Activated CD4-positive, alpha-beta memory T cell treated with anti-CD3 and anti-CD28 coated beads, Interleukin-2, amount 10 ng/mL, durations not matched to agents 7 days and 5 days (primary cell): Measurements from ENCODE around the gene ANAPC2. TPM values are rescaled to one million over a fixed set of nuclear protein-coding genes. Genes with fewer than 3 reads are reported as not detected.

Experiments used
- CTCF ChIA-PET: fragments of 350-600 bp; sonication (Branson Sonifier 250); formaldehyde crosslinking; loops from one replicate; lab custom pipeline; 2021; ENCODE audit warnings: antibody characterized with exemption, inconsistent platforms; lab: Charles Lee
- POLR2A ChIA-PET: fragments of 350-600 bp; sonication (Branson Sonifier 250); formaldehyde crosslinking; loops from one replicate; lab custom pipeline; 2021; ENCODE audit warnings: antibody characterized with exemption; lab: Charles Lee
- DNase-seq: peaks from one replicate; pipeline ENCODE4 v3.0.0-alpha.2; 2020
- H3K27ac Mint-ChIP-seq: one replicate; pipeline ENCODE4 v1.8.0; 2021; ENCODE audit warnings: mild to moderate bottlenecking, mixed read lengths
- H3K27me3 Mint-ChIP-seq: one replicate; pipeline ENCODE4 v1.8.0; 2021; ENCODE audit warnings: mixed read lengths
- H3K36me3 Mint-ChIP-seq: one replicate; pipeline ENCODE4 v1.8.0; 2021; ENCODE audit warnings: low read depth, mixed read lengths
- H3K4me1 Mint-ChIP-seq: one replicate; pipeline ENCODE4 v1.8.0; 2021; ENCODE audit warnings: mixed read lengths
- H3K4me3 Mint-ChIP-seq: one replicate; pipeline ENCODE4 v1.8.0; 2021; ENCODE audit warnings: mild to moderate bottlenecking, mixed read lengths
- H3K9me3 Mint-ChIP-seq: one replicate; pipeline ENCODE4 v1.8.0; 2021; ENCODE audit warnings: mixed read lengths
- total RNA-seq, 2 experiments: library from RNA; stranded (reverse); gene quantifications; one replicate each; pipeline ENCODE4 v1.2.3, GENCODE V29; 2021

Gene ANAPC2
- total RNA-seq, 2 experiments from 2014 or later, result 53.3 to 57.8 TPM

DNA sequence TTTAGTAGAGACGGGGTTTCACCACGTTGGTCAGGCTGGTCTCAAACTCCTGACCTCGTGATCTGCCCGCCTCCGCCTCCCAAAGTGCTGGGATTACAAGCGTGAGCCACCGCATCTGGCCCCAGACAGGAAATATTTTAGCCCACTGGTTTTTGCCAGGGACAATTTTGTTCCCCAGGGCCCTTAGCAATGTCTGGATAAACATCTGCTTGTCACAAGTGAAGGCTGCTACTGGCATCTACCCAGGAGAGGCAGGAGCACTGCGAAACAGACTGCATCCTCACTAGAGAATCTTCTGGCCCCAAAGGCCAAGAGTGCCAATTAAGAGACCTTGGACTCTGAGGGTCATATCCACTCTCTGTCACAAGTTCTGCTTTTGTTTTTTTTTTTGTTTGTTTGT is 14.6 kb upstream of the ANAPC2 start:
- Mint-ChIP-seq H3K4me3 (no peak overlapping the region), H3K9me3 (no peaks in the 10 kb centered on the region), H3K36me3 (peaks cover 18% of the 10 kb centered on the region), H3K4me1 (peaks cover 56% of the 10 kb centered on the region), H3K27me3 (no peaks in the 10 kb centered on the region), H3K27ac (no peak overlapping the region)
- CTCF ChIA-PET, result interaction anchor here (1.2 to 2.6 kb wide), 2 partner anchors 14 to 20 kb away, joined by 6 to 8 read pairs; partner anchors contain the start of genes RNF208 and SSNA1
- DNase-seq, result no peak
- POLR2A ChIA-PET, result interaction anchor here (1.0 to 3.0 kb wide), 3 partner anchors 8 to 38 kb away, joined by 3 to 25 read pairs (median 5); partner anchors contain the start of genes ANAPC2, SSNA1 and TUBB4B

- Mint-ChIP-seq H3K36me3 (peaks cover 3% of the 10 kb centered on the region), H3K4me3 (peak overlapping the region; percentile 78), H3K4me1 (peaks cover 43% of the 10 kb centered on the region), H3K27me3 (no peaks in the 10 kb centered on the region), H3K27ac (peak overlapping the region; percentile 70), H3K9me3 (no peaks in the 10 kb centered on the region)
- ChIA-PET POLR2A (interaction anchor here (0.7 to 3.0 kb wide), 17 partner anchors 8 to 474 kb away, joined by 3 to 29 read pairs (median 5); partner anchors contain the start of genes ANAPC2, CYSRT1, MAN1B1 and RABL6), CTCF (interaction anchor here (0.8 to 1.4 kb wide), 7 partner anchors 13 to 106 kb away, joined by 4 to 12 read pairs (median 4); partner anchors contain the start of genes ANAPC2, RNF208, RNF224 and SSNA1)
- DNase-seq, result no peak
Observed at GRCh38 chr9:137201205-137201868, 13.0 kb upstream of the ANAPC2 start.

- Mint-ChIP-seq H3K4me1 (peaks cover 35% of the 10 kb centered on the region), H3K27me3 (no peaks in the 10 kb centered on the region), H3K27ac (peak within 1 kb of the TSS; percentile 70), H3K9me3 (no peaks in the 10 kb centered on the region), H3K4me3 (peak within 1 kb of the TSS; percentile 78), H3K36me3 (no peaks in the 10 kb centered on the region)
- CTCF ChIA-PET, result interaction anchor here (0.6 to 1.4 kb wide), 9 partner anchors 12 to 114 kb away, joined by 3 to 12 read pairs (median 4); partner anchors contain the start of genes ANAPC2, MAN1B1, RNF208 and RNF224
- DNase-seq, result peak; percentile 99
- POLR2A ChIA-PET, result interaction anchor here (0.7 to 3.0 kb wide), 17 partner anchors 8 to 474 kb away, joined by 3 to 29 read pairs (median 5); partner anchors contain the start of genes ANAPC2, CYSRT1, MAN1B1 and RABL6
Observed at GRCh38 chr9:137200311-137201204, 12.2 kb upstream of the ANAPC2 start, which contains the start of gene TPRN. TSS of gene TPRN (minus strand) at chr9:137200741. CDS start at chr9:137200711, 30 bp downstream.

DNA sequence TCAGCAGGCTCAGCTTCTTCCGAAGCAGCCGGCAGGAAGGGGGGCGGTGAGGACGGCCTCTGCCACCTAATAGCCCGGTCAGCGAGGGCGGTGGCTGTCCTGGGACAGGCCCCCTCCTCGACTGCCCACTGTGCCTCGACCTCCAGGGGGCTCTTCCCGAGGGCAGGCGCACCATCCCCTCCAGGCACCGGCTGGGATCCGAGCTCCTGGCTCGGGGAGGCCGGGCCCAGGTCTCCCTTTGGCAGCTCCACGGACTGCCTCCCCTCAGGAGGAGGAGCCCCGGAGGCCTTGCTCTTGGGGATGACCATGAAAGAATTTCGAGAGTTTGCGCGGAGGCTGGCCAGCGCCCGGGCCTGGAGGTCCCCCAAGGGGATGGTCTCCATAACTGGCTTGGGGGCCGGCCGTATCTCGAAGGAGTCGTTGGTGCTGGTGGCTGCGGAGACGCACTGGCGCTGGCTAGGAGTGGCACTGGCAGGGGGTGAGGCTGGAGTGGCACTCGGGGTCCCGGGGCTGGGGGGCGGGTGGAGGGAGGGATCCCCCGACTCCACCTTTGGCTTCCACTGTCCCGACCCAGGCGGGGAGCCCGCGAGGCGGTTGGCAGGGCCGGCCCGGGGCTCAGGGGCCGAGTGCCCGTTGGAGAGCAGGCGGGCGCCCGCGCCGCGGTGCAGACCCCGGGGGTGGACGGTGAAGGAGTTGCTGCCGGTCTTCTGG is 11.2 kb upstream of the ANAPC2 start:
- peak overlapping the region; percentile 74 for H3K4me3 Mint-ChIP-seq
- H3K36me3 Mint-ChIP-seq, result no peaks in the 10 kb centered on the region
- no peaks in the 10 kb centered on the region for H3K27me3 Mint-ChIP-seq
- H3K27ac Mint-ChIP-seq, result peak overlapping the region; percentile 40
- peaks cover 33% of the 10 kb centered on the region for H3K4me1 Mint-ChIP-seq
- CTCF ChIA-PET, result interaction anchor here (0.6 kb wide), 1 partner anchor 77 kb away, joined by 5 read pairs; no protein-coding TSS in a partner anchor
- POLR2A ChIA-PET, result interaction anchor here (0.9 to 3.4 kb wide), 4 partner anchors 11 to 70 kb away, joined by 3 to 26 read pairs (median 7); partner anchors contain the start of genes ANAPC2, RNF208, SSNA1 and TUBB4B
- H3K9me3 Mint-ChIP-seq, result no peaks in the 10 kb centered on the region
- no peak for DNase-seq

- POLR2A ChIA-PET, result interaction anchor here (0.9 to 3.4 kb wide), 4 partner anchors 10 to 69 kb away, joined by 3 to 26 read pairs (median 7); partner anchors contain the start of genes ANAPC2, RNF208, SSNA1 and TUBB4B
- CTCF ChIA-PET, result interaction anchor here (0.6 kb wide), 1 partner anchor 76 kb away, joined by 5 read pairs; no protein-coding TSS in a partner anchor
- Mint-ChIP-seq H3K27ac (no peak overlapping the region), H3K4me3 (peak overlapping the region; percentile 74), H3K36me3 (no peaks in the 10 kb centered on the region), H3K27me3 (no peaks in the 10 kb centered on the region), H3K4me1 (peaks cover 26% of the 10 kb centered on the region), H3K9me3 (no peaks in the 10 kb centered on the region)
- DNase-seq, result no peak
Observed at GRCh38 chr9:137198902-137199283, 10.5 kb upstream of the ANAPC2 start.

DNA sequence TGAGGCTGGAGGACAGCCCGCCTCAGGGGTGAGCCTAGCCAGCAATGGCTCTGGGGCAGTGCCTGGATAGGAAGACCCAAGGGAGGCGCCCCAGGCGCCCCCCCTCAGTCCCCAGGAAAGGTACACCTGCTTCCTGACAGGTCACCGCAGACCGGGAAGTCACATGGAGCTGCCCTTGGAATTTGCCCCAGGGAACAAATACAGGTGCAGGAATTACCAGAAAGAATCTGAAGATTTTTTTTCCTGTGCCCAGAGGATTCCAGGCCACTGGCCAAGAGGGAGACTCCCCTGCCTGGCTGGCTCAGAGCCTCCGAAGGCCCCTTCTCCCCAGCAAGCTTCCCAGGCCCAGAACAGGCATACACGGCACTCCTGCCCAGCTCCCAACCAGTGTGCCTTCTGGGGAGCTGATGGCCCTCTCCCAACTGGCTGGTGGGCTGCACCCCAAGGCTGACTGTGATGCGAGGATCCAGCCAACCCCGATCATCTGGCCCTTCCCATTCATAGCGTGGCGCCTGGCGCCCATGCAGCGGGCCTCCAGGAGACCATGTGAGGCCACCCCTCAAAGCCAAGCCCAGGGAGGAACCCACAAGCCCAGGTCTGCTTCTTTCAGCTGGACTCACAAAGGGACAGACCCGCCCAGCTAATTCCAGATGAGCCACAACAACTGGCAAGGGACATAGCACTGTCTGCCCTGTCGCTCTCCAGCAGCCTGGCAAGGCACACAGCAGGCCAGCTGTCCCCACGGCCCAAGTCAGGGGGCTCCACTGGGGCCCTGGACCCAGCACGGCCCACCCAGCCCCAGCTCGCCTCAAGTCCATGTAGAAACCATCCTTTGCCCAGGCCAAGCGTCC is 9.9 kb upstream of the ANAPC2 start:
- Mint-ChIP-seq H3K9me3 (no peaks in the 10 kb centered on the region), H3K4me1 (peaks cover 21% of the 10 kb centered on the region), H3K27me3 (no peaks in the 10 kb centered on the region), H3K27ac (no peak overlapping the region), H3K36me3 (no peaks in the 10 kb centered on the region), H3K4me3 (peak overlapping the region; percentile 30)
- POLR2A ChIA-PET, result interaction anchor here (0.9 to 3.4 kb wide), 4 partner anchors 10 to 69 kb away, joined by 3 to 26 read pairs (median 7); partner anchors contain the start of genes ANAPC2, RNF208, SSNA1 and TUBB4B
- DNase-seq, result no peak
- CTCF ChIA-PET, result no interaction called here

GRCh38 chr9:137195525-137196220 is 7.3 kb upstream of the ANAPC2 start:
- no peak overlapping the region for H3K4me3 Mint-ChIP-seq
- no peaks in the 10 kb centered on the region for H3K9me3 Mint-ChIP-seq
- ChIA-PET POLR2A (interaction anchor here (1.1 to 3.7 kb wide), 2 partner anchors 8 to 10 kb away, joined by 3 to 16 read pairs; partner anchors contain the start of genes NDOR1 and TMEM203), CTCF (no interaction called here)
- H3K4me1 Mint-ChIP-seq, result peaks cover 6% of the 10 kb centered on the region
- H3K36me3 Mint-ChIP-seq, result peaks cover 2% of the 10 kb centered on the region
- no peak overlapping the region for H3K27ac Mint-ChIP-seq
- DNase-seq, result no peak
- H3K27me3 Mint-ChIP-seq, result no peaks in the 10 kb centered on the region

DNA sequence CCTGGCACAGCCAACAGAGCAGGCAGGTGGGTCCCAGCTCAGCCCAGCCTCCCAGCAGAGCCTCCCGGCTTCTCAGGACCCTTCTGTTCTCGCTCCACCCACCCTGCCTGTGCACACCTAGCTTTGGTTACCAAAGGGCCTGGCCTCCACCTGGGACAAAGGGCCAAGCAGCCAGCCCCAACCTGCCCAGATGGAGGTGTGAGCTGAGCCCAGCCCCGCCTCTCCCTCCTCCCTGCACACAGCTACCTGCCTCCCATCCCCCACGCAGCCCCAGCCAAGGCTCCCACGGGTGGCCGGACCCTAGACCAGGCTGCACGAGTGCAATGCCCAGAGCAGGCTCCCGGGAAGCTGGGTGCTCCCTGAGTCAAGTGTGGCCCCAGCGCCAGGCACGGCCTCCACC is 6.5 kb upstream of the ANAPC2 start:
- H3K36me3 Mint-ChIP-seq, result peaks cover 5% of the 10 kb centered on the region
- H3K27me3 Mint-ChIP-seq, result no peaks in the 10 kb centered on the region
- H3K4me1 Mint-ChIP-seq, result peaks cover 11% of the 10 kb centered on the region
- H3K27ac Mint-ChIP-seq, result no peak overlapping the region
- ChIA-PET CTCF (interaction anchor here (1.0 kb wide), 1 partner anchor 42 kb away, joined by 3 read pairs; no protein-coding TSS in a partner anchor), POLR2A (interaction anchor here (1.1 to 3.7 kb wide), 2 partner anchors 9 to 11 kb away, joined by 3 to 16 read pairs; partner anchors contain the start of genes NDOR1 and TMEM203)
- DNase-seq, result no peak
- H3K9me3 Mint-ChIP-seq, result no peaks in the 10 kb centered on the region
- no peak overlapping the region for H3K4me3 Mint-ChIP-seq

- no peak for DNase-seq
- CTCF ChIA-PET, result interaction anchor here (1.0 kb wide), 1 partner anchor 42 kb away, joined by 3 read pairs; no protein-coding TSS in a partner anchor
- H3K4me1 Mint-ChIP-seq, result peaks cover 14% of the 10 kb centered on the region
- no peaks in the 10 kb centered on the region for H3K27me3 Mint-ChIP-seq
- H3K4me3 Mint-ChIP-seq, result no peak overlapping the region
- POLR2A ChIA-PET, result interaction anchor here (1.1 to 3.7 kb wide), 3 partner anchors 9 to 11 kb away, joined by 3 to 16 read pairs (median 3); partner anchors contain the start of genes NDOR1 and TMEM203
- H3K27ac Mint-ChIP-seq, result no peak overlapping the region
- H3K9me3 Mint-ChIP-seq, result no peaks in the 10 kb centered on the region
- peaks cover 7% of the 10 kb centered on the region for H3K36me3 Mint-ChIP-seq
Observed at GRCh38 chr9:137194388-137194787, 6.0 kb upstream of the ANAPC2 start.

DNA sequence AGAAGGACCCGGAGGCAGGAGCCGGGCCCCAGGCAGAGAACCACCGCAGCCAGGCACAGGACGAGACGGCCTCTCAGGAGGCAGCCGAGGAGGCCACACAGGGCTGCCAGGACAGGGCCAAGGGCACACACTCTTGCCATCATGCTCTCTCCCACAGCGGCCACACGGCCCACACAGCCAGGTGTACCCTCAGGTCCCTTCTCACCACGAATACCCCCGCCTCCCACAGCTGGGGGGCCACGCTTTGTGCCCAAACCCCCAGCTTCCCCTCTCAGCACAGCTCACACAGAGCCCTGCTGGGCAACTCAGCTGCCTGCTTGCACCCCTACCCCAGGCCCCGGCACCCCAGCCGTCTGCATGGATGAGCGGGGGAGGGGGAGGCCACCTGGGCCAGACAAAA is 5.4 kb upstream of the ANAPC2 start:
- H3K27ac Mint-ChIP-seq, result no peak overlapping the region
- POLR2A ChIA-PET, result interaction anchor here (1.3 to 3.7 kb wide), 2 partner anchors 11 to 12 kb away, joined by 3 to 16 read pairs; partner anchors contain the start of genes NDOR1 and TMEM203
- DNase-seq, result no peak
- no peaks in the 10 kb centered on the region for H3K9me3 Mint-ChIP-seq
- CTCF ChIA-PET, result interaction anchor here (0.9 kb wide), 1 partner anchor 34 kb away, joined by 3 read pairs; the partner anchor contains the start of gene RNF224
- H3K36me3 Mint-ChIP-seq, result peaks cover 12% of the 10 kb centered on the region
- H3K27me3 Mint-ChIP-seq, result no peaks in the 10 kb centered on the region
- H3K4me3 Mint-ChIP-seq, result no peak overlapping the region
- H3K4me1 Mint-ChIP-seq, result peaks cover 19% of the 10 kb centered on the region
